Hepatocyte (in vitro differentiated cells): ENCODE measurements around the gene LRMDA.
A peak's percentile ranks its signal among the peaks of the same experiment; 100 is the strongest.

ENCODE experiments used
- CTCF ChIP-seq: fragments of 200-600 bp; sonication (generic); IDR thresholded peaks from 2 replicates; pipeline ENCODE4 v1.5.1; 2016; ENCODE audit warnings: antibody characterized with exemption, mild to moderate bottlenecking; ENCODE audit not compliant: poor library complexity
- EZH2 ChIP-seq: fragments of 200-600 bp; sonication (generic); IDR thresholded peaks from 2 replicates; pipeline ENCODE4 v1.6.1; 2016; ENCODE audit warnings: antibody characterized with exemption, mild to moderate bottlenecking, borderline replicate concordance
- EZH2phosphoT487 ChIP-seq: fragments of 200-600 bp; sonication (generic); IDR thresholded peaks from one replicate; pipeline ENCODE4 v1.6.1; 2018; ENCODE audit warnings: antibody characterized with exemption, mild to moderate bottlenecking, low read depth, moderate library complexity; ENCODE audit not compliant: unreplicated experiment, severe bottlenecking

- TF ChIP-seq CTCF, result peak; percentile 30
- no peak for TF ChIP-seq EZH2phosphoT487
- no peak for TF ChIP-seq EZH2
Measured at GRCh38 chr10:75922435-75922834, 491.0 kb downstream of the LRMDA start.
